ENCODE data around the gene CLEC4F.

DNA sequence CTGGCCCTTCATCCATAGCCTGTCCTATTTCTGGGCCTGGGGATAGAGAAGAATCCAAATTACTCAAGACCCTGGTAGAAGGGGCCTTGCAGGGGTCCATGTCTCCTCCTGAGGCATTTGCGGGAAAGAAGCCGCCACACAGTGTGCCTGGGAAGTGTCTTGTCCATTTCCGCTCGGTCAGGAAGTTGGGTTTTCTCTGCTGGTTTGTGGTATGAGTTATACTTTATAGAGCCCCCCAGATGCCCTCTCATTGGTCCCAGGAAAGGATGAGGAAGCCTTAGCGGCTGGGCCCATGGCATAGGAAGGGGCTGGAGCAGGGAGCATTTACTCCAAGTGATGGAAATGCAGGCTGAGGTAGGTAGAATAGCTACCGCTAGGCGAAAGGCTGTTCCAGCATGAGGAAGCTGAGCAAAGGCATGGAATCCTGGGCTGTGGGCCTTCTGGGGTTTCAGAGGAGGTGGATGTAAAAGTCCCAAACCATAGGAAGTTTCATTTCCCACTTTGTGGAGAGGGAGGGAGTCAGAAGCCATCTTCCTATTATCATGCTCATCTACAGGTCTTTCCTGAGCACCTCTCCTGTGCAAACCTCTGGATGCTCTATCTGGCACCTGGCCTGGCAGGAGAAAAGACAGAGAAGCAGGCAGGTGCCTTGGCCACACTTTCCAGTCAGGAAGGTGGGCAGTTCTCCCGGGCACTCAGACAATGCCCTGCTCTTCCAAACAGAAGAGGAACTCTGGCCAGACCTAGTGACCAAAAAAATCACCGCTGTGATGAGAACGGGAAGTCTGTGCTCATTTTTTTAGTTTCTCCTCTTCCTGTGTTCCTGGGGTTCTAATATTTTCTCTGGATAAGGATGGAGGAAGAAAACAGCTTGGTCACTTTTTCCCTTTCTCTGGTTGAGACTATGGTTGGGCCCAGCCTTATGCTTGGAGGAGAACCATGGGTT, 17.9 kb upstream of the CLEC4F start:
- TF ChIP-seq, protein P1, sequence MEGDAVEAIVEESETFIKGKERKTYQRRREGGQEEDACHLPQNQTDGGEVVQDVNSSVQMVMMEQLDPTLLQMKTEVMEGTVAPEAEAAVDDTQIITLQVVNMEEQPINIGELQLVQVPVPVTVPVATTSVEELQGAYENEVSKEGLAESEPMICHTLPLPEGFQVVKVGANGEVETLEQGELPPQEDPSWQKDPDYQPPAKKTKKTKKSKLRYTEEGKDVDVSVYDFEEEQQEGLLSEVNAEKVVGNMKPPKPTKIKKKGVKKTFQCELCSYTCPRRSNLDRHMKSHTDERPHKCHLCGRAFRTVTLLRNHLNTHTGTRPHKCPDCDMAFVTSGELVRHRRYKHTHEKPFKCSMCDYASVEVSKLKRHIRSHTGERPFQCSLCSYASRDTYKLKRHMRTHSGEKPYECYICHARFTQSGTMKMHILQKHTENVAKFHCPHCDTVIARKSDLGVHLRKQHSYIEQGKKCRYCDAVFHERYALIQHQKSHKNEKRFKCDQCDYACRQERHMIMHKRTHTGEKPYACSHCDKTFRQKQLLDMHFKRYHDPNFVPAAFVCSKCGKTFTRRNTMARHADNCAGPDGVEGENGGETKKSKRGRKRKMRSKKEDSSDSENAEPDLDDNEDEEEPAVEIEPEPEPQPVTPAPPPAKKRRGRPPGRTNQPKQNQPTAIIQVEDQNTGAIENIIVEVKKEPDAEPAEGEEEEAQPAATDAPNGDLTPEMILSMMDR (IDR thresholded peaks at IDR 0.05) = no peak
- no peak for TF ChIP-seq EZH2 (IDR thresholded peaks at IDR 0.05; ENCODE audit: borderline replicate concordance, insufficient read depth, low read depth, low read length, poor library complexity, severe bottlenecking)

All from B cell (primary cell).